DMS53 treated with DMSO at 0.1 percent for 48 hours (cell line): ENCODE measurements around the gene GNG7.
"Not testable (repeated sequence)": the region's sequence is repeated elsewhere in the genome, so short reads cannot be mapped to it uniquely, and the experiment has no call there.

ENCODE experiments used
- DNase-seq: peaks from one replicate; lab custom pipeline; 2025; ENCODE audit not compliant: unreplicated experiment; lab: John Stamatoyannopoulos, UW

Gene GNG7

DNA sequence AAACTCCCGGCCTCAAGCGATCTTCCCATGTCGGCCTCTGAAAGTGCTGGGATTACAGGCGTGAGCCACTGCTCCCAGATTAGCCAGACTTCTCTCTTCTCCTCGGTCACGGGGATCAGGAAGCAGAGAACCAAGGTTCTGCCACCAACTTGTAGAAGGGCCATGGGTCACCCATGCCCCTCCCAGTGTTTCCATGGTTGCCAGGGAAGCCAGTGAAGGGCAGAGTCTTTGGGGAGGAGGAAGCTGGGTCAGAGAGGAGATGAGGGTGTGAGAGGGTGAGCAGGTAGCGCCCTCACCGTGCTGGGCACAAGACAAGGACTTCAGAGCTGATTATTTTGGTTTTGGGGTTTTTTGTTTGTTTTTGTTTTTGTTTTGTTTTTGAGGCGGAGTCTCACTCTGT is 77.1 kb downstream of the GNG7 start:
- DNase-seq = no peak

- DNase-seq = no peak
Measured at GRCh38 chr19:2624537-2625091, 77.9 kb downstream of the GNG7 start.

- DNase-seq = no peak
Measured at GRCh38 chr19:2623798-2624197, 78.7 kb downstream of the GNG7 start.

GRCh38 chr19:2622371-2622961 is 80.0 kb downstream of the GNG7 start:
- not testable (repeated sequence) for DNase-seq

DNA sequence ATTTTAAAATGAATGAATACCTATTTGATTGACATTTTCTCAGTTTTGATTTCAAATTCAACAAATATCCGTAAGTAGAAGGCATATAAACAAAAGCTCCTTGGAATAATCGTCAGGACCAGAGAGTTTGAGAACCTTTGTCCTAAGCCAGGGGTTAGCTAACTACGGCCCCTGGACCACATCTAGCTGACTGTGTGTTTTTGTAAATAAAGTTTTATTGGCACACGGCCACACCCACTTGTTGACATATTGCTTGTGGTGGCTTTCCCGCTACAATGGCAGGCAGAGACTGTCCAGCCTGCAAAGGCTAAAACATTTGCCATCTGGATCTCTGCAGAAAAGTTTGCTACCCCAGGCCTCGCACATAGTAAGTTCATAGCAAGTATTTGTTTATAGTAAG is 83.4 kb downstream of the GNG7 start:
- no peak for DNase-seq

DNA sequence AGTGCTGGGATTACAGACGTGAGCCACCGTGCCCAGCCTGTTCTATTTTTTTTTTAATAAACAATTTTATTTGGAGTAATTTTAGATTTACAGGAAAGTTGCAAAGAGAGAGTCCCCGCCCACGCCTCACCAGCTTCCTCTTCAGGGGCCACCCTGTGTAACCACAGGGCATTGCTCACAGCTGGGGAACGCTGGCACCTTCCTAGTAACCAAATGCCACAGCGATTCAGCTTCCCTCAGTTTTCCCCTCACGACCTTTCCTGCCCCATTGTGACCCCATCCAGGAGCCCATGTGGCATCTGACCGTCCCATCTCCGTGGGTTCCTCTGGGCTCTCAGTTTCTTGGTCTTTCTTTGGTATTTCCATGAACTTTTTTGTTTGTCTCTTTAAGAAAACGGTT is 83.9 kb downstream of the GNG7 start:
- no peak for DNase-seq

DNA sequence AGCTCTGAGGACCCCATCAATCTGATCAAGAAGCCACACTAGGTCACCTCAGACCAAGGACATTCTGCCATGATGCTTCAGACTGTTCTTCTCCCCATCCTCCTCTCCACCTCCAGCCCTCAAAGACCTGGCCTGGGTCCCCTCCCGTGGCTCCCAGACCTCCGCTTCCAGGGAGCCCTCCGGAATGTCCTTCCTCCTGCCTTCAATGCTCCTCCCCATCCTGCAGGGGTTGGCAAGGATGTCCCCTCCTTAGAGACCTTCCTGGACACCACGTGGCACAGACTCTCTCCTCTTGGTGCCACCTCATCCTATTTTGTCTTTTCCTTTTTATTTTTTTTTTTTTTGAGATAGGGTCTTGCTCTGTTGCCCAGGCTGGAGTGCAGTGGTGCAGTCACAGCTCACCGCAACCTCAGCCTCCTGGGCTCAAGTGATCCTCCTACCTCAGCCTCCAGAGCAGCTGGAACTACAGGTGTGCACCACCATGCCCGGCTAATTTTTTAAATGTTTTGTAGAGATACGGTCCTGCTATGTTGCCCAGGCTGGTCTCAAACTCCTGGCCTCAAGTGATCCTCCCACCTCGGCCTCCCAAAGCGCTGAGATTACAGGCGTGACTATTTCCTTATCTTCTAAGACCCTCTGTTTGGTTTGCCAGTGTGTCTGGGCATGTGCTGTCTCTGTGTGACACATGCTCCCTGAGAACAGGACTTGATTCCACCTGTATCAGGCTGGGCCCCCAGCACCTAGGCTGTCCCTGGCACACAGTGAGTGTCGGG is 84.9 kb downstream of the GNG7 start:
- DNase-seq = no peak

DNA sequence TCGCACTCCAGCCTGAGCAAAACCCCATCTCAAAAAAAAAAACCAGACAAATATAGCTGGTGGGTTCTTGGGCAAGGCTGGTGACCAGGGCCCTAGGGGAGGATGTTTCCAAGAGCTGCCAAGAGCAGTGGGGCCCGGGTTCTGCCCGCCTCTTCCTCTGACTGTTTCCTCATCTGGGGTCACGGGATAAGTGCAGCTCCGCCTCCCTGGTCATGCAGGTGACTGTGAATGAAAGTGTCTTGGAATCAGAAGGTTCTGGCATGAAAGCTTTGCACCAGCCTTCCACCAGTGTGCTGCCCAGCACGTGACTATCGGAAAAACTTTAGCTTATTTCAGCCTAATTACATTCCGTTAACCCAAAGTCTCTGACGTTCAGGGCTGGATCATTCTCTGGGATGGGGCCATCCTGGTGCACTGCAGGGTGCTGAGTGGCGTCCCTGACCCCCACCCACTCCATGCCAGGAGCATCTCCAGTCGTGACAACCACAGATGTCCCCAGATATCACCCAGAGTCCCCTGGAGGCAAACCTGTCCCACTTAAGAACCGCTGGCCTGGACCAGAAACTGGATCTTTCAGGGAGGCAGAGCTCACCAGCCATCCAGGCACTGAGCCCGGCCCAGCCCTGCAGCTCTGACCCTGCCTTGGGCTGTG is 85.6 kb downstream of the GNG7 start:
- DNase-seq = no peak

- no peak for DNase-seq
Measured at GRCh38 chr19:2615782-2616181, 86.7 kb downstream of the GNG7 start.

DNA sequence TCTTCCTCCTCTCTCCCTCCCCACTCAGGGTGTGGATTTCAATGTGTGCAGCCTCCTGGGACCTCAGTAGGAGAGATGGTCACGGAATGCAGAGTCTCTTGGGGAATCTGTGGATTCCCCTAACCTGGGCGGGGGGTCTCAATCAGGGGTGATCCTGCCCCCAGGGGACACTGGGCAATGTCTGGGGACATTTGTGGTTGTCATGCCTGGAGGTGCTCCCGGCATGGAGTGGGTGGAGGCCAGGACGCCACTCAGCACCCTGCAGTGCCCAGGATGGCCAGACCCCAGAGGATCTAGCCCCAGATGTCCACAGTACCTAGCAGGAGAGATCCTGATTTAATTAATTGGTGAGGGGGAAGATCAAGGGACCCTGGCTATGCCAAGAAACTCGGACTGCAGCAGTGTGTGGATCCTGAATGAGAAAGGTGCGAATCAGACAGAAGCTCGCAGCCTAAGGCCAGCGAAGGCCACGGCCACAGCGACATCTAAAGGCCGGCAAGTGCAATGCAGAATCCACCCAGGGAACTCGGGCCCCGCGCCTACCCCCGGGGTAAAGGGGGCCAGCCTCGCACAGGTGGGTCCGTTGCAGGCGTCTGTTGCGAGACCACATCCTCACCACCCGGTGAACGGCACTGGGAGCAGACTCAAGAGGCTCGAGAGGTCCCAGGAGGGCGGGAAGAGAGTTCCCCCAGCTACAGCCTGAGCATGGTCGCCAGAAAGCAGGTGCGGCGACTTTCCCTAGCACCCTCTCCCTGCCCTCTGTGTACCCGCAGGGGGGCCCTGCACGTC is 88.8 kb downstream of the GNG7 start:
- no peak for DNase-seq

DNA sequence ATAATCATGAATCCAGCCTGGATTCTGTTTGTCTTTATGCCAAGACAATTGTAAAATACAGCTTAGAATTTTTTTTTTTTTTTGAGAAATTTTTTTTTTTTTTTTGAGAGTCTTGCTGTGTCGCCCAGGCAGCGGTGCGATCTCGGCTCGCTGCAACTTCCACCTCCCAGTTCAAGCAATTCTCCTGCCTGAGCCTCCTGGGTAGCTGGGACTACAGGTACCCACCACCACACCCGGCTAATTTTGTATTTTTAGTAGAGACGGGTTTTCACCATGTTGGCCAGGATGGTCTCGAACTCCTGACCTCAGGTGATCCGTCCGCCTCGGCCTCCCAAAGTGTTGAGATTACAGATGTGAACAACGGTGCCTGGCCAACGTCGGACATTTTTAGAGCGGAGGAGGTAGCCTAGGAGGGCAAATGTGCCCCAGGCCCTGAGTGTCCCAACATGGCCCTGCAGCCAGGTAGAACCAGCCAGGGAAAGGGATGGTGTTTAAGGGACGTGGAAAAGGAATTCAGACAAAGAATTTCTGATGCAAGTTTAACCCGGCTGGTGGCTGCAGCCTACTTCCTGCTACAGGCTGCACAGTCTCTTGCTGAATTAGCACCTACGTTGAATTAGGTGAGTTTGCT is 89.8 kb downstream of the GNG7 start:
- no peak for DNase-seq

GRCh38 chr19:2611483-2612464 is 90.7 kb downstream of the GNG7 start:
- no peak for DNase-seq

GRCh38 chr19:2610637-2611482 is 91.6 kb downstream of the GNG7 start:
- DNase-seq = peak; percentile 52

DNA sequence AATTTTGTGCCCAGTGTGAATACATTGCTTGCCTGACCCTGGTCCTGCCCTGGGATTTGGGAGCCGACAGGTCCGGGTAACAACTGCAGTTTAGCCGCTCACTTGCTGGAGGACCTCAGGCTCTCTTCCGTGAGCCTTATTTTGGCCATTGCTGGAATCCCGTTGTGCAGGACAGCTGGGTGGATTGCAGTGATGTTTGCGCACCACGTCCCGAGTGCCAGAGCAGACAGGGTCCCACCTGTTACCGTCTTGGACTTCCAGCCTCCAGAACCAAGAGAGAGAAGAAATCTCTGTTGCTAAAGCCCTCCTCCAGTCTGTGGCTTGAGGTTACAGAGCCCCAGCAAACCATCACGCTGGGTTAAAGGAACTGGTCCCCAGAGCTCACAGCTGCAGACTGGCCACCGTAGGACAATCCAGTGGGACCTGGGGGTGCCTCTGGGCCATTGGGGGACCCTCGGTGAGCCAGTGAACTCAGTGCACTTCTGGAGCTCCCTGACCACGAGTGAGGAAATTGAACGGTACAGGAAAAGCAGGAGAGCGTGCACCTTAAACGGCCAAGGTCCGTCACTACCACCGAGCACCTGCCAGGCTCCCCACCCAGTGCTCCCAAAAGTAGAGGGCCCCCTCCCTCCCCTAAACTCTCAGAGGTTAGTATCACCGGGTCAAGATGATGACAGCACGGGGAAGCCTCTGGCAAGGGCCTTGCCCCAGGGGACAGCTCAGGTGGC is 92.9 kb downstream of the GNG7 start:
- no peak for DNase-seq

GRCh38 chr19:2609034-2609388 is 93.5 kb downstream of the GNG7 start:
- not testable (repeated sequence) for DNase-seq

DNA sequence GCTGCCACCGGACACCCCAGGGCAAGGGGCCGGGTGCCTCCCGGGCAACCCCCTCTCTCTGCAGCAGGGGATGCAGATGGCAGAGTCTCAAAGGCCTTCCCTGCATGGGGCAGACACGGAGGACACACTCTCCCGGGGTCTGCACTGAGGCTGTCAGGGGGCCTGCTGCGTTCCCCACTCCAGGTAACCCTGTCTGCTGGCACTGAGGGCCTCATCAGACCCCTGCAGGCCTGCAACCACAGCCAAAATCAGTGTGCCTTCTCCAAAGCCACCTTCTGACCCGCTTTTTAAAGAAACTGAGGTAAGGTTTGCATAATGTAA is 93.9 kb downstream of the GNG7 start:
- no peak for DNase-seq

DNA sequence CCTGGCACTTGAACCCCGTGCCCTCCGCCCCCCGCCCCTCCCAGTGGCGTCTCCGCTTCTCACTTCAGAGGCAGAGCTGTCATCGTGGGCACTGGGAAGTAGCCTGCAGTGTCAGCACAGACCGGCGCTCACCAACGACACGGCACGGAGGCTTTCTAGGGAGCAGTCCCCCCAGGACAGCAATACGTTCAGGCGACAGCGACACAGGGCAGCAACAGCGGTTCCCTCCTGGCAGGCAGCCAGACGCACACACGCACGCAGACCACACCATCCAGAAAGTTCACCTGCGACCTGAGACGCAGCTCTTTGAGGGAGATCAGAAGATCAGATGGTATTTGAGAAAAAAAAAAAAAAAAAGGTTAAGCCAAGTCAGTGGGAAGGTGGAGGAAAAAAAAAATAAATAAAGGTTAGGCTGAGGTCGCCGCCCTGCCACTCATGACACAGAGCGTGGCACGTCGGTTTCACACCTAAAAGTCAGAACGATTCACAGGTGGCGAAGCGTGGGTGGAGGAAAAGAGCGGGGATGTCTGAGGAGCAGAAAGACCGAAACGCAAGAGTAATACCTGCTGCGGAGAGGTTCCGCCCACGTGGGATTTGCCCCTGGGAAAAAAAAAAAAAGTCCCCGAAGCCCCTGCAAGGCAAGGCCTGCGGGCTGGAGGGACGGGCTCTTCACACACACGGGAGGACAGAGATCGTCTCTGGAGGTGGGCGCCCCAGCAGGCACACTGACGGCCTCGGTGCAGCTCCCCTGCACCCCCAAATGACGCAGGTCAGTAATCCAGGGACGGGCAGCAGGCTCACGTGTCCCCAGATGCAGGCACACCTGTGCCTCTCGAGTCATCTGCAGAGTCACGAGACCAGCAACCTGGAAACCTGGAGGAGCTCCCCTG is 94.5 kb downstream of the GNG7 start:
- DNase-seq = no peak
